SH-SY5Y (cell line): ENCODE results near the gene ZNF780B.

Experiments used
- GATA2 ChIP-seq: IDR thresholded peaks from 2 replicates; pipeline ENCODE4 v1.6.1; 2011; ENCODE audit warnings: mild to moderate bottlenecking, low read depth, low read length
- GATA3 ChIP-seq: IDR thresholded peaks from 2 replicates; pipeline ENCODE4 v1.6.1; 2011; ENCODE audit warnings: low read depth, mild to moderate bottlenecking, low read length, moderate library complexity

- no peak for TF ChIP-seq GATA2
- no peak for TF ChIP-seq GATA3
Measured at GRCh38 chr19:40057166-40057565, 1.1 kb upstream of the ZNF780B start.
